Islet precursor cell (in vitro differentiated cells): Measurements from ENCODE around the gene IRX6.

Experiments used
- DNase-seq: peaks from one replicate; pipeline ENCODE4 v3.0.0-alpha.2; 2018

Gene IRX6

GRCh38 chr16:55324285-55325079 lies 479 bp downstream of the IRX6 start:
- DNase-seq, result peak; percentile 63

GRCh38 chr16:55325080-55325447 lies 1.1 kb downstream of the IRX6 start:
- DNase-seq, result no peak

- DNase-seq, result no peak
Measured at GRCh38 chr16:55325458-55326109, 1.6 kb downstream of the IRX6 start.

GRCh38 chr16:55326261-55327092 lies 2.5 kb downstream of the IRX6 start:
- DNase-seq, result no peak

- DNase-seq, result peak; percentile 75
Measured at GRCh38 chr16:55328611-55329569, 4.9 kb downstream of the IRX6 start.

GRCh38 chr16:55329791-55330428 lies 5.9 kb downstream of the IRX6 start:
- DNase-seq, result peak; percentile 83

DNA sequence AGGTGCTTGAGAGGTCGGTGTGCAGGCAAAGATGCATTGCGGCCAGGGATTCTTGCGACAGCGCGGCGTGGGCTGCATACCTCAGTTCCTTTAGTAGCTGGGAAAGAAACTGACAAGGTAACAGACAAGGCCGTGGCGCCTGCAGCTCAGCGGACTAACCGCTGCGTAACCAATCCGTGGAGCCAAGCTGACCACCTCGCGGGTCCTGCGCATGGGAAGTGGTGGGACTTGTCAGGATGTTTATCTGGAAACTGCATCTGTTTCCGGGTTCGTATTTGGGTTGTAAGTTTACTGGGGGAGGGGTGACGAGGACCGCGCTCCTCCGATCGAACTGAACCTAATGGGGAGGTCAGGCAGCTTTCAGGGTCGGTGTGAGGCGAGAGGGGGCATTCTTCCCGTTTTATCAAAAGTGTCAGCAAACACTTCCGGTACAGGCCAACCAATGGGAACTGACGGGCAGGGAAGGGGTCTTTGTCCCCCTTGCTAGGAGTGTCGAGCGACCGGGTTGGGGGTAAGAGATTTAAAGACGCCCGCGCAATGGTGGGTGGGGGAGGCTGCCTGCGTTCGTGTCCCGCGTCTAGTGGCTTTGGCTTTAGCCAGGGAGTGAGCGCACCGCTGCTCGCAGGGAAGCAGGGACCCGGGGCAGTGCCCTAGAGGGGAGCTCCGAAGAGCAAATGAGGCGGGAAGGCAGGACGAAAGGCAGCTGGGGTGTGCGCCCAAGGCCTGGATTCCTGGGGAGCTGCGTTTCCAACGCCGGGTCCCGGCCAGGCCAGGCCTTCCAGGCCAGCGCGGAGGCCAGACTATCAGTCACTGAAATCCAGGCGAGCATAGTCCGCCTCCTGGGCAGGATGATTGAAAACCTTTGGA lies 7.0 kb downstream of the IRX6 start:
- no peak for DNase-seq

DNA sequence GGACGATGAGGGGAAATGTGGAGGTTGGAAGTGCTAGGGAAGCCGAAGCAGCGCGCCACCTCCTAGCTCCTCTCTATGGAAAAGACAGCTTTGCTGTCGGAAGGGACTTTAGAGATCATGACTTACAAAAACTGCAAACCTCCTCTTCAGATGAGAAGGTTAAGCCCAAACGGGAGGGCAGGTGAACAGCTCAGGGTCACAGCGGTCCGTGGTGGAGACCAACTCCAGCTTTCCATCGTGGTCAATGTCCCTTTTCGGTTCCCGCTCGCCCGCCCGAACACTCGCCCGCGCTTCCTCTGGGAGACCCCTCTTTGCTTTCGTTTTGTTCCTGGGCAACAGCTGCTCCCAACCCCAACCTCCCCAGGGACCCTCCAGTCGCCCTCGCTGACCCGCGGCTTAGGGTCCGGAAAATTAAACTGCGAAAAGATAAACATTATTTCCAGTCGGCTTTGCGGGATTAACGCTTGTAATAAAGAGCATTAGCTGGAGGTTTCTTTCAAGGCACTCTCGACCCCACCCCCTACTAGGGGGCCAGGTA lies 7.7 kb downstream of the IRX6 start:
- DNase-seq, result no peak

DNA sequence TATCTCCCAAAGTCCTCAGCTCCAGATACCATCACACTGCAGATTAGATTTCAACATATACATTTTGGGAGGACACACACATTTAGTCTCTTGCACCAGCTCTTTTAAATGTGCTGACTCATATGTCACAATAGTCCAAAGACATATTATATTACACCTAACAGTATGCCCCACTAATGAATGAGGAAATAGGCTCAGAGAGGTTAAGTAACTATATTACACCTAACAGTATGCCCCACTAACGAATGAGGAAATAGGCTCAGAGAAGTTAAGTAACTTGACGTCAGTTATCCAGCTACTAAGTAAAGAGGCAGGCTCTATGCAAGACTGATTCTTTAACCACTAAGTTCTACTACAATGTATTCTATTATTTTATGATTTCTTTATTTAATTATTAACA lies 9.7 kb downstream of the IRX6 start:
- no peak for DNase-seq

GRCh38 chr16:55338646-55339045 lies 14.6 kb downstream of the IRX6 start:
- DNase-seq, result no peak

DNA sequence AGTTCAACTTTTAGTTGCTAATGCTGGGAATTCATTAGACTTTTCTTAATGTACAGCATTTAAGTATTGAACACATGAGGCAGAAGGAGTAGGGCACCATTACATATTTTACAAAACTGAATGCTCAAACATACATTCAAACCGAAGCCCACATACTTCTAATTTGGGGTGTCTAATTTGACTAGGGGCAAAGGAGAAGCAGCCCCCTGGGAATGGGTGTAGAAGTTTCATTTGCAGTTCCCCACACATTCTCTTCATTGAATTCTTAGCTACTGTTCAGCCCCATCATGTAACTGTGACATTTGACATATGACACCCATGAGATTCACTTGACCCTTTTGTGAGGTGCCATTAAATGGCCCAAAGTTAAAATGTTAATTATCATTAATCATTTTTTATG lies 16.4 kb downstream of the IRX6 start:
- DNase-seq, result no peak

- DNase-seq, result no peak
Measured at GRCh38 chr16:55341681-55342080, 17.7 kb downstream of the IRX6 start.

GRCh38 chr16:55346475-55346874 lies 22.5 kb downstream of the IRX6 start:
- DNase-seq, result no peak

GRCh38 chr16:55349867-55350266 lies 25.9 kb downstream of the IRX6 start:
- DNase-seq, result peak; percentile 59

DNA sequence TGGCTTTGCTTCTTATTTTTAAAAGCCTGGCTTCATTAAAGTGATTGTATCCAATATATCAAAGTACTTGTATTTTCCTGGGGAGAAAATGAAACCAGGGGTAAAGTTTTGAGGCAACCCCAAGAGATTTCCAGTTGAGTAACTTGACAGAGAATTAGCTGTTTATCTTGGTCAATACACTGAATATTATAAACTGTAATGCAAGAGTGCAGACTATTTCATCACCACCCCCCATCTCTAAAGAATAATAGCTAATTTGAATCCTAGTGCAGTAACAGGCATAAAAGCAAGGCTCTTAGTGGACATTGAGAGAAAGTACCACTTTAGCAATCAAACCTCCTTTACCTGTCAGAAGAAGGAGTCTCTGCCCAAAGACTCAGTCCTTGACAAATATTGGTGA lies 27.0 kb downstream of the IRX6 start:
- DNase-seq, result no peak

- DNase-seq, result peak; percentile 68
Measured at GRCh38 chr16:55351936-55352335, 27.9 kb downstream of the IRX6 start.

GRCh38 chr16:55357241-55357640 lies 33.2 kb downstream of the IRX6 start:
- DNase-seq, result no peak

DNA sequence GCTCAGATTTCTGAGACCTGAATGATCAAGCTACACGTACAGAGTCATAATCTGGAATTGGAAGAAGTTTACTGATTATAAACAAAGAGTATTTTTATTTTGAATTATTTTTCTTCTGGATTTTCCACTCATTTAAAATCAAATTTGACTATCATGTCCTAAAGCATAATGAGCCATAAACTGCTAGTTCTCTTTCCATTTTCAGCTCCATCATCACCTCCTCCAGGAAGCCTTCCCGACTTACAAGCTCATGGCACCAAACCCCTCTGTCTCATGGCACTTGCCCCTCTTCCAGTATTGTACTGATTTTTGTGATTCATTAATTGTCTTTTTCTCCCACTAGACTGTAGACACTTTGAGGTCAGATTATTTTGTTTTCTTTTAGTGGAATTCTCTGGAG lies 35.9 kb downstream of the IRX6 start:
- no peak for DNase-seq

GRCh38 chr16:55364811-55365210 lies 40.8 kb downstream of the IRX6 start:
- no peak for DNase-seq

- no peak for DNase-seq
Measured at GRCh38 chr16:55367301-55367811, 43.4 kb downstream of the IRX6 start.
